Measurements from ENCODE around the gene FREM2. TPM values are rescaled to one million over a fixed set of nuclear protein-coding genes. Genes with fewer than 3 reads are reported as not detected.

The FREM2 gene
- total RNA-seq, 1 donor from 2014 or later: 0.54 TPM

DNA sequence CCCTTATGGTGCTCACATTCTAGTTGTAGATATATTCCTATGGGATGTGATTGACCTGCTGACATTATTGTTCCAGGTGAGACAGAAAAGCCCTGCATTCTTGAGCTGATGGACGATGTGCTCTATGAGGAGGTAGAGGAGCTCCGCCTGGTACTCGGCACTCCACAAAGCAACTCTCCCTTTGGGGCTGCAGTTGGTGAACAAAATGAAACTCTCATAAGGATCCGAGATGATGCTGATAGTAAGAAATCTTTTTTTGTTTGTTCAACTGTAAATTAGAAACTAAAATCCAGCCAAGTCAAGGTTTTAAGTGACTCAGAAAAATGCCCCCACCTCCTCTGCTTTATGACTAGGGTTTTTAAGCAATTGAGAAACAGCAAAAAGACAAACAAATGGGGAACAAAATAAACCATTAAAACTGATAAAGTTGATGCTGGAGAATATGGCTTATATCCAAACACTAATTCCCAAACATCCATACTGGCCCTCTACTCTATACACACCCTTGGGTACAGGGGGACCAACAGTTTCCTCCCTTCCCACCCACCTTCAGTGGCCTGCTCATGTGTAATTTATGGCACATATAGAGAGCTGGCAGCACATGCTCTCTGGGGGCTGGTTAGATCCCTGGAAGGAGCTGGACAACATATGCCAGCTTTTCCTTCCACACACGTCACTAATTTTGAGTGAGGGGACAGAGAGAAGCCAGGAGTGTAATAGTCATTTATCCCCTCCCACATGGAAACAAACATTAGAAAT, 164.2 kb downstream of the FREM2 start:
- Mint-ChIP-seq H3K27me3 (ENCODE audit: unreplicated experiment) (peaks cover 2% of the 10 kb centered on the region), H3K36me3 (ENCODE audit: unreplicated experiment) (no peaks in the 10 kb centered on the region), H3K27ac (ENCODE audit: unreplicated experiment) (no peak overlapping the region), H3K4me1 (ENCODE audit: low read depth, unreplicated experiment) (peaks cover 3% of the 10 kb centered on the region), H3K9me3 (ENCODE audit: unreplicated experiment) (no peaks in the 10 kb centered on the region), H3K4me3 (ENCODE audit: unreplicated experiment) (no peak overlapping the region)
- TF ChIP-seq, protein P1, sequence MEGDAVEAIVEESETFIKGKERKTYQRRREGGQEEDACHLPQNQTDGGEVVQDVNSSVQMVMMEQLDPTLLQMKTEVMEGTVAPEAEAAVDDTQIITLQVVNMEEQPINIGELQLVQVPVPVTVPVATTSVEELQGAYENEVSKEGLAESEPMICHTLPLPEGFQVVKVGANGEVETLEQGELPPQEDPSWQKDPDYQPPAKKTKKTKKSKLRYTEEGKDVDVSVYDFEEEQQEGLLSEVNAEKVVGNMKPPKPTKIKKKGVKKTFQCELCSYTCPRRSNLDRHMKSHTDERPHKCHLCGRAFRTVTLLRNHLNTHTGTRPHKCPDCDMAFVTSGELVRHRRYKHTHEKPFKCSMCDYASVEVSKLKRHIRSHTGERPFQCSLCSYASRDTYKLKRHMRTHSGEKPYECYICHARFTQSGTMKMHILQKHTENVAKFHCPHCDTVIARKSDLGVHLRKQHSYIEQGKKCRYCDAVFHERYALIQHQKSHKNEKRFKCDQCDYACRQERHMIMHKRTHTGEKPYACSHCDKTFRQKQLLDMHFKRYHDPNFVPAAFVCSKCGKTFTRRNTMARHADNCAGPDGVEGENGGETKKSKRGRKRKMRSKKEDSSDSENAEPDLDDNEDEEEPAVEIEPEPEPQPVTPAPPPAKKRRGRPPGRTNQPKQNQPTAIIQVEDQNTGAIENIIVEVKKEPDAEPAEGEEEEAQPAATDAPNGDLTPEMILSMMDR (IDR thresholded peaks at IDR 0.05; ENCODE audit: partially characterized antibody, unreplicated experiment): no peak
- DNase-seq: no peak

- H3K4me3 Mint-ChIP-seq (ENCODE audit: unreplicated experiment): no peak overlapping the region
- TF ChIP-seq, protein P1 (IDR thresholded peaks at IDR 0.05; ENCODE audit: partially characterized antibody, unreplicated experiment): no peak
- H3K4me1 Mint-ChIP-seq (ENCODE audit: low read depth, unreplicated experiment): peaks cover 3% of the 10 kb centered on the region
- H3K27ac Mint-ChIP-seq (ENCODE audit: unreplicated experiment): no peak overlapping the region
- no peak for DNase-seq
- peaks cover 2% of the 10 kb centered on the region for H3K27me3 Mint-ChIP-seq (ENCODE audit: unreplicated experiment)
- no peaks in the 10 kb centered on the region for H3K9me3 Mint-ChIP-seq (ENCODE audit: unreplicated experiment)
- no peaks in the 10 kb centered on the region for H3K36me3 Mint-ChIP-seq (ENCODE audit: unreplicated experiment)
Observed at GRCh38 chr13:38854226-38854625, 167.3 kb downstream of the FREM2 start.

- Mint-ChIP-seq H3K27ac (ENCODE audit: unreplicated experiment) (no peak overlapping the region), H3K4me1 (ENCODE audit: low read depth, unreplicated experiment) (peaks cover 3% of the 10 kb centered on the region), H3K27me3 (ENCODE audit: unreplicated experiment) (peaks cover 2% of the 10 kb centered on the region), H3K9me3 (ENCODE audit: unreplicated experiment) (no peaks in the 10 kb centered on the region), H3K36me3 (ENCODE audit: unreplicated experiment) (no peaks in the 10 kb centered on the region), H3K4me3 (ENCODE audit: unreplicated experiment) (no peak overlapping the region)
- TF ChIP-seq, protein P1 (IDR thresholded peaks at IDR 0.05; ENCODE audit: partially characterized antibody, unreplicated experiment): no peak
- DNase-seq: no peak
Observed at GRCh38 chr13:38856065-38856464, 169.2 kb downstream of the FREM2 start.

DNA sequence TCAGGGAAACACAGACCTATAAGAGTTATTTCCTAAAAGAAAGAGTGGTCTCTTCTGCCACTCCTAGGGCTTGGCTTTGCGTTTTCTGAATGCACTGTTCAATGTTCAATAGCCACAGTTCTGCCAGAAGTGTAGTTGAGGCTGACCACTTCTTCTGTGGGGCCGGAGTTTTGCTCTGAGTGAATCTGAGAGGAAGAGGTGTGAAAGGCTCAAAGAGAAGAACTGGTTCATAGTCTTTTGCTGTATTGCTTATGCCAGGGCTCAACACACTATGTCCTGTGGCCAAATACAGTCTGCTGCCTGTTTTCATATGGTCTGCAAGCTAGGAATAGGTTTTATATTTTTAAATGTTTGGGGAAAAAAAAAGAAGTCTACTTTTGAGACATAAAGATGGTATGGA, 175.6 kb downstream of the FREM2 start:
- H3K27ac Mint-ChIP-seq (ENCODE audit: unreplicated experiment): no peak overlapping the region
- H3K36me3 Mint-ChIP-seq (ENCODE audit: unreplicated experiment): no peaks in the 10 kb centered on the region
- H3K4me1 Mint-ChIP-seq (ENCODE audit: low read depth, unreplicated experiment): no peaks in the 10 kb centered on the region
- no peaks in the 10 kb centered on the region for H3K27me3 Mint-ChIP-seq (ENCODE audit: unreplicated experiment)
- H3K4me3 Mint-ChIP-seq (ENCODE audit: unreplicated experiment): no peak overlapping the region
- no peak for DNase-seq
- H3K9me3 Mint-ChIP-seq (ENCODE audit: unreplicated experiment): no peaks in the 10 kb centered on the region
- TF ChIP-seq, protein P1 (IDR thresholded peaks at IDR 0.05; ENCODE audit: partially characterized antibody, unreplicated experiment): no peak

DNA sequence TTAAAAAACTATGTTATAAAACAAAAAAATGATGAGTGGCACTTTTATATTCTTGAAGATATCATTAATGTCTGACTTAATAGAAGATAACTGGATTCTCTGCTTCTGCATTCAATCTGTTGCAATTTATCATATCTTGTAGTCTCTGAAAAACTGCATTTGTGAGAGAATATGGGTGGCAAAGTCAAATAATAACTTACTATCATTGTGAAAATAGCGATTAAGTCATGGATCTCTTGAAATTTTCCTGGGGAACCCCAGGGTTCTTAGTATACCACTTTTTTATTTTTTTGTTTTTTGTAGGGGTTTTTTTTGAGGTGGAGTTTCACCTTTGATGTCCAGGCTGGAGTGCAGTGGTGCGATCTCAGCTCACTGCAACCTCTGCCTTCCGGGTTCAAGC, 176.7 kb downstream of the FREM2 start:
- no peaks in the 10 kb centered on the region for H3K9me3 Mint-ChIP-seq (ENCODE audit: unreplicated experiment)
- H3K4me1 Mint-ChIP-seq (ENCODE audit: low read depth, unreplicated experiment): no peaks in the 10 kb centered on the region
- H3K27ac Mint-ChIP-seq (ENCODE audit: unreplicated experiment): no peak overlapping the region
- no peaks in the 10 kb centered on the region for H3K27me3 Mint-ChIP-seq (ENCODE audit: unreplicated experiment)
- TF ChIP-seq, protein P1 (IDR thresholded peaks at IDR 0.05; ENCODE audit: partially characterized antibody, unreplicated experiment): no peak
- no peak overlapping the region for H3K4me3 Mint-ChIP-seq (ENCODE audit: unreplicated experiment)
- H3K36me3 Mint-ChIP-seq (ENCODE audit: unreplicated experiment): no peaks in the 10 kb centered on the region
- DNase-seq: no peak
